ENCODE measurements around the gene STIM1.
"Not testable (repeated sequence)": the region's sequence is repeated elsewhere in the genome, so short reads cannot be mapped to it uniquely, and the experiment has no call there.

The STIM1 gene

DNA sequence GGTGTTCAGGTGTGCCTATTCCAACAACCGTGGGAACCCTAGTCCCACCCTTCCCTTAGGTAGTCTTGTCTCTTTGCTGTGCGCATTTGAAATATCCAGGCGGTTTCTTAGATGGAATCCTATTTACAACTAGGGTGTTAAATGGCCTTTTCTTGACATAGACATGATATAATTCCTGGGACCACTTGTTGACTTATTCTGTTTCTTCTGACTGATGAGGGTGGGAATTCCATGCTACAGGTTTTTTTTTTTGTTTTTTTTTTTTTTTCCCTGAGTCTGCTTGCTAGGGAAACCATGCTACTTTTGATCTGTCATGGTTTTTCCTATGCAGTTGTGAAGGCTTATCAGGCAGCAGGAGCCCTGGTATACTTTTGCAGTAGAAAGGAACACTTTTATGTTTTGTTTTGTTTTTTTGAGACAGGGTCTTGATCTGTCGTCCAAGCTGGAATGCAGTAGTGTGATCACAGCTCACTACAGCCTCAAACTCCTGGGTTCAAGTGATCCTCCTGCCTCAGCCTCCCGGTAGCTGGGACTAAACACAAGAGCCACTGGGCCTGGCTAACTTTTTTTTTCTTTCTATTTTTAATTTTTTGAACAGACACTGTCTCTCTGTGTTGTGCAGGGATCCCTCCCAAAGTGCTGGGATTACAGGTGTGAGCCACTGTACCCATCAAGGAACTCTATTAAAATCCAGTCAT, 1.5 kb downstream of the STIM1 start:
- DNase-seq: no peak

DNA sequence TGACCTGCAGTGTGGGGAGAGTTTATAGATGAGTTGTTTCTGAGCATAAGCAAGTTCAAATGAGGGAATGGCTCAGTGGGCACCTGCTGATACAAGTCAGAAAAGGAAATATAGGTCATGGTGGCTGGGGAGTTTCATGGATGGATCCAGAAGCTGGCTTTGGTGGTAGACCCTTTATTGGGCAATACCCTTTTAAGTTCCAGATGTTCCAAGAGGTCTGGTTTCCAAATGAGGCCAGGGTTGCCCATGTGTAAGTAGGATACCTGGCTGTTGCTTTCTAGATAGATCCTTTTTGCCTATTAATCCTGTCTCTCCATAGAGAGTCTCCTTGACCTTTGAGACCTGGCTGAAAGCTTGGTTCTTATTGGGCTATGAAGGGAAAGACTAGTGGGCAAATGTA, 2.2 kb downstream of the STIM1 start:
- no peak for DNase-seq

DNA sequence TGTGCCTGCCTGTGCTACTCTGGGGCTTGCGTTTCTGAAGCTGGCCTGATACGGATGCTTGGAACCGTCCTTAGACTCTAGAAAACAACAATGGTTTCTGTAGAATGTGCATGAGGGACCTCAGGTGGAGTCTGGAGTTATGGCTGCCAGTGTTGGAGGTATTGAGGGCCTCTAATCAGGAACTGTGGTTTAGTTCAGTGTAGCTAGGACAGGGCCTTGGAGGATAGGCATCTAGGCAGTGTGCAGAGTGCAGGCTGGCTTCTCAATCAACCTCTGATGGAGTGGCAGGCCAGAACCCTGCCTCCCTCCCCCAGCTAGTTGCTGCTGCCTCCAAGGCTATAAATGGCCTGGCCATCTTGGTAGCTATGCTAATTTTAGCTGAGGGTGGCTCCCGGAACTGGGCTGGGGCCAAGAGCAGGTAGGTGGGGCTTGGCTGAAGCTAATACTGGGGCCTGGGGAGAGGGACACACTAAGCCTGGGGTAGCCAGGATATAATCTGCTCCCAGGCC, 4.0 kb downstream of the STIM1 start:
- no peak for DNase-seq

DNA sequence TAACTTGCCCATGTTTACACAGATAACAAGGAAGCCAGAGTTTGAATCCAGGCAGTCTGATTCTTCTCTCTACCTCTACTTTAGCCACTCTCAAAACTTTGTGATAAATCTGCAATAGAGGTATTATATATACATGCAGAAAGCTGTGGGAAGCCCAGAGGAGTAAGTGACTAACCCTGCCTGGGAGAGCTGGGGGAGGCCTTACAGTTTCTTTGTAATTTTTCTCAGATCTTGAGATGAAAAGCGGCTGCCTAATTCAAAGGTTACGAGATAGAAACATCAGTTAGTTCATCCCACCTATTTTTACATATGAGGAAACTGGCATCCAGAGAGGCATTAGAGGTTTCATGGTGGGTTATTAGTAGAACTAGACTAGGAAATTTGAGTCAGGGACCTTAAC, 4.9 kb downstream of the STIM1 start:
- no peak for DNase-seq

DNA sequence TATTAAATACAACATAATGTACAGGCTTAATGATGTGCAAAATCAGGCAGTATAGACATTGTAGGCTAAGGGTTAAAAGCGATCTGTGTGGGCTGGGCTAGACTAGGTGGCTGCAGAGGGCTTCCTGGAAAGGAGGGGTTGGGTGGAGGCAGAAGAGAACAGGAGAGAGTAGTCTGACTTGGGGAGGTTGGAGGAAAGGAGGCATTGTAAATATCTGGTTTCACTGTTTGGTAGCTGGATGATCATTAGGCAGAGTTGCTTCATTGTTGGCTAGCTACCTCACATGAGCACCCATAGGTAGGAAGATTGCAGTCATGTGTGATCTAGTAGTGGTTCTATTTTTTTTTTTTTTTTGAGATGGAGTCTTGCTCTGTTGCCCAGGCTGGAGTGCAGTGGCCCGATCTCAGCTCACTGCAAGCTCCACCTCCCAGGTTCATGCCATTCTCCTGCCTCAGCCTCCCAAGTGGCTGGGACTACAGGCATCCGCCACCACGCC, 5.5 kb downstream of the STIM1 start:
- DNase-seq: not testable (repeated sequence)

DNA sequence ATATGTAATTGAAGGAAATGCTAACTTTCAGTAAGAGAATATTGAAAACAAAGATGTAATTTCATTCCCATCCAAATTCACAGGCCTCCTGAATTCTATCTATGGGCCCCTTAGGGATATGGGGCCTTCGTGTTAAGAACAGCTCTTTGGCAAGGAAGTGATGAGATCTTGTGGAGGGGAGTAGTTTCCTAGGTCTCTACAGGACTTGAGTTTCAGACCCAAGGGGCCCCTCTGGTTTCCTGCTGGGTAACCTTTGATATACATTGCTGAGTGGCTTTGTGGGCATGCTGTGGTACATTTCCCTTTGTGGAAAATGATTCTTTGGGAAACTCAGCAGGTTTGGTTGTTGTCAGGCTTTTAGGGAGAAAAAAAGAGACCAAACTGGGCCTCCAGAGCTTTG, 6.2 kb downstream of the STIM1 start:
- DNase-seq: no peak

DNA sequence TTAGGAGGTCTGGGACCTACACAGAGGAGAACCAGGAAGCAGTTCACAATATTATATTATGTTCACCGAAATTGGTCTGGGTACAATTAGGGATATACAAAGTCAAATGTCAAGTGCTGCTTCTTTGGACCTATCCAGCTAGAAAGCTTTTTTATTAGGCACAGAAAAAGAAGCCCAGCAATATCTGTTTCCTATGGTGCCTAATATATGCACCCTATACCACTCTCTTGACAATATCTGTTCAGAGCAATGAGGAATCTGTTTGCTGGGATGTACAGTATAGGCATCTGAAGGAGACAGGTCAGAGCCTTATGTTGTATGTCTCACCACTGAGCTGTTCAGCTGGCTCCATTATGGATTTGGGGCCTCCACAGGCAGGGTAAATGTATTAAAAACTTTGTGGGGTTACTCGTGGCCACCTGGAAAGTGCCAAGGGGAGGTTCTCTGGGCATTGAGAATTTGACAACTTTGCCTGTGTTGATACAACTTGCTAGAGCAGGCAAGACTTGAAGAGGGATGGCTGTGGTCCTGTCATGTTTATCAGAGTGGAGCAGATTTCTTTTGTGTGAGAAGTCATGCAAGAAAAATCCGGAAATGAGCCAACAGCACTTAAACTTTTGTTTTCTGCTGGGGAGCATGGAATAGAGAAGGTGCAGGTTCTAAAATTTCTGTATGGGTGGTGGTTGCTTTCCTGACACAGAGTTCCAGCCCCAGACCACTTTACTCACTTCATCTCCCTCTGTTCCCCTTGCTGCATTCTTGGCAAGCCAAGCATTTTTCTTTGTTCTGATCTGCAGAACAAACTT, 10.1 kb downstream of the STIM1 start:
- no peak for DNase-seq

DNA sequence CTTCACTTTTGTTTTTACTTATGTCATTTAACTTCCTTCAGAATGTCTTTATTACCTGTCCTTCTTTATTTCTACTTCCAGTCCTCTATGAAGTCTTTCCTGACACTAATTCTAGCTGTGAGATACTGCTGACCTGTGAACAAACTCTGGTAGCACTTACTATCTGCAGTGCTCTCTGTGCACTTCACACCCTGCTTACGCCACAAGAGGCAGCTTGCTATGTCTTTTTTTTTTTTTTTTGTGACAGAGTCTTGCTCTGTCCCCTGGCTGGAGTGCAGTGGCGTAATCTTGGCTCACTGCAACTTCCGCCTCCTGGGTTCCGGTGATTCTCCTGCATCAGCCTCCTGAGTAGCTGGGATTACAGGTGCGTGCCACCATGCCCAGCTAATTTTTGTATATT, 10.7 kb downstream of the STIM1 start:
- DNase-seq: no peak

DNA sequence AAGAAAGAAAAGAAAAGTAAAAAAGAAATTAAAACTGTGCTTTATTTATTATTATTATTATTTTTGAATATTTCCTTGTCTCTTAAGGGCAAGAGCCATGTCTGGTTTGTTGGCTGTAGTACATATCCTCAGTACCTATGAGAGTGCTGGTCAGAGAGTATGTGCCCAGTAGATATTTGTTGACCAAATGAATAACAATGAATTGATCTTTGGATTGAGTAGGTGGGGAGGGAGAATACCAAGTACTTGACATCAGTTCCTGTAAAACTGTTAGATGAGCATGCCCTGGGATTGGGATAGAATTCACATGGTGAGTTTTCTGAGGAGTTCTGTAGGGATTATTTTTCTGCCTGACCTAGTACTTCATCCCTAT, 11.4 kb downstream of the STIM1 start:
- no peak for DNase-seq

DNA sequence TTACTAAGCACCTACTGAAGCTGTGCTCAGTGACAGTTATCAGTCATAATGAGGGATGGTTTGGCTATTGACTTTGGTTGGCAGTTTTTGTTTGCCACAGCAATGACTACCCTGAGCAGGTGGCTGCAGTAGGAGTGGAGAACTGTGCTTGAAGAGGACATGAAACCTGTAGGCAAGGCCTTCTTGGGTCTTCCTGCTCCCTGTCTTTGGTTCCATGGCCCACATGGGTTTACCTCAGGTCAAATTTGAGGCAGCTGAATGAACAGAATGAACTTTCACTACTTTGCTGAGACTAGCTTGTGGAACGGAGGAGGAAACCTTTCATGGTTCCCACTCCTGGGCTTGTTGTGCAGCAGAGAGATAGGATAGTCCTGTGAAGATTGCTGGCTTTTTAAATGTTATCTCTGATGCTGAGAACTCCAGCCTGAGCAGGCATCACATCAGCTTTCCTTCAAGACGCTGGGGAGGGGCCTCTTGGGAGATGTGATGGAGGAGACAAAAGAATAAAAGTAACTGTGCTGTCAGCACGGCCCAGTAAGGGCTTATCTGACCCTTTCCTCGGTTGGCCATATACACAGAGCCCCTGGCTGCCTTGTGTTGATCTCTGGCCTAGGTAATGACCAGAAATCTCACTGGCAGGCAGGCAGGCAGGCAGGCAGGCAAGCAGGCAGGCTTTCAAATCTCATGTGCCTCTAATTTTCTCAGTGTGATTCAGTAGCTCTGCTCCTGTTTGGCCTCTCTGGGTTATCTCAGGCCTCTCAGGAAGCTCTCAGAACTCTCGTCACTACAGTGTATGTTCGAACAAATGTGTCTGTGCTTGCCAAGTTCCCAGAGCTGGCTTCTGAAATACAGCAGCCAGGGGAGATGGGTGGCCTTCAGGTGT, 12.0 kb downstream of the STIM1 start:
- DNase-seq: no peak

DNA sequence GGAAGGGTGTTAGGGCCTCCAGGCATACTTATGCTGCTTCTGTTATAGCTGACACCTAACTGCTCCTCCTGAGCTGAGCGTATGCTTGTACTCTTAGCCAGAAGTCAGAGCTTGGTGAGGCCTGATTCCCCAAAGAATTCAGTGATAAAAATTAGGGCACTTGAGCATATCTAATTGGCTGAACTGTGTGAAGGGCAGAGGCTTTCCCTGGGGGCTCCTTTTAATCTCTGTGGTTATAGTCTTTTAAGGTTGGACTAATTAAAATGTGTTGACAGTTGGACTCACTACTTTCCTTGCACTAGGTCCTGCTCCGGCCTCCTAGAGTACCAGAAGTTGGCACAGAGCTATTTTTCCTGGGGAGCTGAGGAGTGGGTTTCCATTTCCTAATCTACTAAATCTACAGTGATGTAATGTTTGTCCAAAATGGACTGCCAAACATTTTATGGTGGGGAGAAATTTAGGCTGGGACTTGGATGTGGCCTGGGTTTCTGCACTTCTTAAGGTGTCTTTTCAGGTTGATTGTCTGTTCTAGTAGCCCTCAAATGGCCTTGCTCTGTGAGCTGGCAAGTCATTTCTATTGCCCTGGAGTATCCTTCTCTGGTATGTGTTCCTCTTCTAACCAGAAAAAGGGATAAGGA, 18.4 kb downstream of the STIM1 start:
- DNase-seq: no peak

DNA sequence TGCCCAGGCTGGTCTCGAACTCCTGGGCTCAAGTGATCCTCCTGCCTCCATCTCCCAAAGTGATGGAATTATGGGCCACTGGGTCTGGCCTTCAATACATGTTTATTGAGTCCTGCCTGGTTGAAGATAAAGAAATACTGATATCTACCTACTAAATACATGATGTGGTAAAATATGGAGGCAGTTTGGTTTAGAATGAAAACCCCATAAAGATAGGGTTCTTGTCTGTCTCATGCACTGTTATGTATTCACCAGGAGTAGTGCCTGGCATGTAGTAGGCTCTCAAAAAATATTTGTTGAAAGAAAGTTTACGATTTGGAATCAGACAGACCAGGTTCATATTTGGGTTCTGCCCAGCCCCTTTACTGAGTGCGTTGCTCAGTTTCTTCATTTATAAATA, 21.1 kb downstream of the STIM1 start:
- no peak for DNase-seq

DNA sequence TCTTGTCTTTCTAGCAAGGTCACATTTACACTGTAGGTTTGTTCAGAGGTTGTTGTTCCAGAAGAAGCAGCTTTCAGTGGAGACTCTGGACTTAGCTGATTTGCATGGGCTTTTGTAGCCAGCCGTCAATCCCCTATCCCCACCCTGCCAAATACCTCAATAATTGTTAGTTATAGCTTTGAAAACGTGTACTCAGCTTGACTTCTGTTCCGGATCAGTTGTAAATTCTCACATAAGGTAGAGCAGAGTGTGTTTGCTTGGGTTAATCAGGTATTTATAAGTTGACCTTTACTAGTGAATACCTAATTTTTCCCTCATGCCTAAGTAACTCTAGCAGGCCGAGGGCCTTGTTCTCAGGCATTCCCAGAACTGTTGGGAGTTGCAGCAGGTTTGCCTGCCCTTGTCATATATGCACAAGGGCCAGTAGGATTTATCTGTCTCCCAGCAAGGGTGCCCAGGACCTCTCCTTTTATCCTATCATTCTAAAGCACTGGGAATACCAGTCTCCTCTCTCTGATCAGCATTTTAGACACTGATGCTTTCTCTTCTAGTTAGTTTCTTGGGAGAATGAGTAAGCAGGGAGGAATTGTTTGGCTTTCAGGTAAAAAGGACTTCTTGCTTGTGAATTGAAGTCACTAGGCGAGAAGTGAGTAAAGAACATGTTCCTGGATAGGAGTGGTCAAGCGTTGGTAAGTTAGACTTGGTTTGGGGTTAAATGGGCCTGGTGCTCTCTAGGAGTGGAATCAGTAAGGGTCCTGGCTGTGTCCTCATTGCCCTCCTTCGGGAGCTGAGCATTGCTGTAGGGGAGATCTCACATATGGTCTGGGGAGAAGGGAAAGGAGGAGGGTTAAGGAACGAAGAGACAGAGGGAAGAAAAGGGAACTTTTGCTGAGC, 22.1 kb downstream of the STIM1 start:
- DNase-seq: no peak

DNA sequence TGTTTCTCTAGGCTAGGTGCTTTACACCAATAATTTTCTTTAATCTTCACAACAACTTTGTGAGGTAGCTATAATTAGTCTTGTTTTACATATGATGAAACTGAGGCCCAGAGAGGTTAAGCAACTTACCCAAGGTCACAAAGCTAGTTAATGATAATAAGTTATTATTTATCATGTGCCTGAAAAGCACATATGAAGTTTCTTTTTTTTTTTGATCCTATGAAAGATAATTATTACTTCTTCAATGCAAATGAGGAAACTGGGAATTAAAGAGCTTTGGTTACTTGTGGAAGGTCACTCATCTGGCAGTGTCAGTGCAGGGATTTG, 22.8 kb downstream of the STIM1 start:
- no peak for DNase-seq

DNA sequence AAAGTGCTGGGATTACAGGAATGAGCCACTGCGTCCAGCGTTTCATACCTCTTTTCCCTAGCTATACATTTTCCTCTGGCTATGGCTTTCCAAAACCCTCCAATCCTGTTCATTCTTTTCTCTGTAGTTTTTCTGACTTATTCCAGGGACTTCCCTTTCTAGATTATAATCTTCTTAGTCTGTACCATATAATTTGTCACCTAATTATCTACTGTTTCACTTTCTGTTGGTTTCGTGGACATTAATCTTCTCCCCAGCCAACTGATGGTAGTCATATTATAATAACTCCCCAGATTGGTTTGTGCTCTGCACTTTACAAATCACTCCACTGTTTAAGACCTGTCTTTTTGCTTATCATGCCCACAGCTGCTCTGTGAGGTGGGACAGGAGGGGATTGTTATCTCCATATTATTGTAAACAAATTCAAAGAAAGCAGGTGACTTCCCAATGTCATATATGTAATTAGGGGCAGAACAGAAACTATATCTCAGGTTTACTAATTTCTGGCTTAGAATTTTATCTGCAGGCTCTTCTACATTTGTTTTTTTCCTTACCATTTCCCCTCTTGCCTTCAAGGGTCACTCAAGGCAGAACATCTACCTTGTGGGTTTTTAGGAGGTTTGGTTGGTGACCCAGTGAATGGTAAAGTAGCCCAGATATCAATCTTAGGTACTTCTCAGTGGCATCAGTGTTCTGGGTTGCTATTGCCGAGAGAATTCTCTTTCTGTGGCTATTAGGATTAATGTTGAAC, 23.9 kb downstream of the STIM1 start:
- DNase-seq: no peak

DNA sequence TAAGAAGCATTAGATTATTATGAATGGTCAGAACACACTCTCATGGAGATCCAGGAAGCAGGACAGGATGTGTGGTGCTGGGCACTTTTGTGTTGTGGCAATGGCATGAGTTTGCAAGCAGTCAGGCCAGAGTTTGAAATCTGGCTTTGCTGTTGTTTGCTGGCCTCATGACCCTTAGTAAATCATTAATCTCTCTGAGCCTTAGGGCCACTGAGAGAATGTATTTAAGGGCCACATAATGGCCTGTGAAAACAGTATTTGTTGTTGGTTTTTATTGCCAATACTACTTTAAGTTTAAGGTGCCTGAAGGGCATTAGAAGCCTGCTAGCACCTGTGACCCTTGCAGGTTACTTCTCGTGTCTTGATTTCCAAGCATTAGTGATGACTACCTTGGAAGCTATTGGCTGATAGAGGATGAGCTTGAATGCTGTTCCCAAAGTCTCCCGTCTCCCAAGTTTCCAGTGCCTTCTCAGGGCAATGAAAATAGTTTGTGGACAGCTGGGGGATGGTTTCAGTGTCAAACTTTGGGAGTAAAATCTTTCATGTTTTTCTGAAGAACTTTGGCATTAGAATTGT, 24.6 kb downstream of the STIM1 start:
- no peak for DNase-seq

DNA sequence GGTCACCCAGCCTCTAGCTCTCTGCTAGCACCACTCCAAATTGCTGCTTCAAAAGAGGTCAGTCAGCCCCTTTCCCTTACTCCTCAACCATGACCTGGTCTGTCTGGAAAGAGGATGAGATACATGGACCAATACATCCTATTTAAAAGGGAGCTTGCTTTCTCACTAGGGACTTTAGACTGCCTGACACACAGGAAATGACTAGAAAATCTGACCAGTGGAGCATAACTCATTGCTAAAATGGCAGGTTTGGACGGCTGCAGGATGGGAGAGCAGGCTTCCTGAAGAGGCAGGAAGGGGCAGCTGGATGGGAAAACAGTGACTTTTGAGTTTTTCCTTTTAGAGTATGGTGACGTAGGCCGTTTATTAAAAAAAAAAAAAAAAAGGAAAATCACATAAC, 25.3 kb downstream of the STIM1 start:
- DNase-seq: no peak

DNA sequence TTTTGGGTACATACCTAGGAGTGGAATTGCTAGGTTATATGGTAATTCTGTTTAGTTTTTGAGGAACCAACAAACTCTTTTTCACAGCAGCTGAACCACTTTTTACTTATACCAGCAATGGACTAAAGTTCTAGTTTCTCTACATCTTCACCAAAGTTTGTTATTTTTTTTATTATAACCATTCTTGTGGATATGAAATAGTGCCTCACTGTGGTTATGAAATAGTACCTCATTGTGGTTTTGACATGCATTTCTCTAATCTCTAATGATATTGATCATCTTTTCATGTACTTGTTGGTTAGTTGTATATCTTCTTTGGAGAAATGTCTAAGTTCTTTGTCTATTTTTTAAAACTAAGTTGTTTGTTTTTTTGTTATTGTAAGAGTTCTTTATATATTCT, 27.2 kb downstream of the STIM1 start:
- DNase-seq: no peak

DNA sequence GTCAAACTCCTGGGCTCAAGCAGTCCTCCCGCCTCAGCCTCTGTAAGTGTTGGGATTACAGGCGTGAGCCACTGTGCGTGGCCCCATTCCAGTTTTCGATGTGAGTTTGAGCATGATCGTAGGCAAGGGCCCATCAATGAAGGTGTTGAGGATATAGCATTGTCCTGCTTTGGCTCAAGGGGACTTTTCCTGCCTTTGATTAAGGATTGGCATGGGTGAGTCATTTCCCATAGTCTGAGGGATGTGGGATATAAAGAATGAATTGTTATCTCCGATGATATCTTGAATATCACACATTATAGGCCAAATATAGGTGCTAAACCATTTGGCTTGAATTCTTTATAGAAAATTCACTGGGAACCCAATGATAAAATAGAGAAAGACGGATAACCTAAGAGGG, 30.4 kb downstream of the STIM1 start:
- DNase-seq: no peak

DNA sequence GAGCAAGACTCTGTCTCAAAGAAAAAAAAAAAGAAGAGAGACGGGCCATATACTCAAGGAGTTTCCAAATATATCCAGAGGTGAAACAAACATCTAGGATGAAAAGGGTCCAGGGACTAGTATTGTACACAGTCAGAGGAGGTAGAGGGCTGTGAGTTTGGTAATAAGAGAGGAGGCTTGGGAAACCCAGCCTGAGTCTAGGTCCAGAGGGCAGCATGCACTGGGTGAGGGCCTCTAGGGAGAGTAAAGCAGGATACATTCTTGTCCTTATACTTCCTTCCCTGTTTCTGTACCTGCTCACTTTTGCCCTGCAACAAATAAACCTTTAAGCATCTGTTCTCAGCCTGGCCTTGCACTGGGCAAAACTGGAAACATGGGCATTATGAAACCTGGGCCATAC, 31.5 kb downstream of the STIM1 start:
- no peak for DNase-seq

DNA sequence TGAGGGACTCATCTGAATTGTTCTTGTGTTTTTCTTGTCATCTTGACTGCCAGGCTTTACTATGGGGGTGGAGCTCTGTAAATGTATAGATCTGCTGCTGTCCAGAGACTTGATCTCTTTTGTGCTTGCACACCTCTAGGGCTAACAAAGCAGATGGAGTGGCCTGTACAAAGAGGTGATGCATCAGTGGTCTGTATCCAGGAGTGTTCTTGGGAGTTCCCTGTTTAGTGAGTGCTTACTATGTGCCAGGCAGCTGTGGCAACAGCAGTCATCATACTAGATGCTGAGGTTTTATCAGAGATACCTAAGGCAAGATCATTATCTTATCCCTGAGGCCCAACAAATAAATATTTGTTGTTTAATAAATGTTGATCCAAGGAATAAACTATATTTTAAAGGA, 33.4 kb downstream of the STIM1 start:
- DNase-seq: no peak
